OCI-LY1 (cell line): ENCODE data around the gene RRAS2.

Source experiments
- H2AFZ ChIP-seq: fragments of 200-600 bp; sonication (generic), shearing (Covaris generic); 2 replicates; pipeline ENCODE4 v1.6.0; 2014; ENCODE audit warnings: antibody characterized with exemption, mild to moderate bottlenecking, low read length
- H3F3A ChIP-seq: fragments of 200-600 bp; sonication (generic), shearing (Covaris generic); 2 replicates; pipeline ENCODE4 v1.6.0; 2014; ENCODE audit warnings: mild to moderate bottlenecking, antibody characterized with exemption, low read length, moderate library complexity; ENCODE audit not compliant: insufficient read depth
- H3K27ac ChIP-seq: fragments of 200-600 bp; sonication (generic); 2 replicates; pipeline ENCODE4 v1.5.1; 2014; ENCODE audit warnings: low read length, mixed run types, mild to moderate bottlenecking, low read depth; ENCODE audit not compliant: poor library complexity, severe bottlenecking
- H3K27me3 ChIP-seq: fragments of 200-600 bp; sonication (generic); 2 replicates; pipeline ENCODE4 v1.6.0; 2014; ENCODE audit warnings: antibody characterized with exemption, mild to moderate bottlenecking, low read length, moderate library complexity; ENCODE audit not compliant: insufficient read depth
- H3K36me3 ChIP-seq: fragments of 200-600 bp; sonication (generic); 2 replicates; pipeline ENCODE4 v1.6.1; 2014; ENCODE audit warnings: mild to moderate bottlenecking, antibody characterized with exemption, low read length, moderate library complexity, mixed read lengths; ENCODE audit not compliant: insufficient read depth
- H3K4me1 ChIP-seq: fragments of 200-600 bp; sonication (generic); 2 replicates; pipeline ENCODE4 v1.5.1; 2014; ENCODE audit warnings: mild to moderate bottlenecking, low read length, moderate library complexity; ENCODE audit not compliant: insufficient read depth, severe bottlenecking
- H3K4me2 ChIP-seq: fragments of 200-600 bp; sonication (generic), shearing (Covaris generic); 2 replicates; pipeline ENCODE4 v1.6.1; 2014; ENCODE audit warnings: low read length
- H3K4me3 ChIP-seq: fragments of 200-600 bp; sonication (generic); 2 replicates; pipeline ENCODE4 v1.5.1; 2014; ENCODE audit warnings: low read length, low read depth, mild to moderate bottlenecking, mixed read lengths; ENCODE audit not compliant: poor library complexity, severe bottlenecking
- H3K79me2 ChIP-seq: fragments of 200-600 bp; shearing (Covaris generic); 2 replicates; pipeline ENCODE4 v1.6.1; 2016; ENCODE audit warnings: mixed run types, low read length, mixed read lengths; ENCODE audit not compliant: insufficient read depth
- H3K9ac ChIP-seq: fragments of 200-600 bp; sonication (generic), shearing (Covaris generic); 2 replicates; pipeline ENCODE4 v1.6.1; 2014; ENCODE audit warnings: mild to moderate bottlenecking, low read length, mixed read lengths
- H3K9me2 ChIP-seq: fragments of 200-600 bp; sonication (generic), shearing (Covaris generic); 2 replicates; pipeline ENCODE4 v1.6.1; 2014; ENCODE audit warnings: low read depth, mild to moderate bottlenecking, low read length, mixed read lengths
- H3K9me3 ChIP-seq: fragments of 200-600 bp; shearing (Covaris generic); 2 replicates; pipeline ENCODE4 v1.6.1; 2014; ENCODE audit warnings: low read length, mixed read lengths
- H4K20me1 ChIP-seq: fragments of 200-600 bp; sonication (generic), shearing (Covaris generic); 2 replicates; pipeline ENCODE4 v1.6.0; 2016; ENCODE audit warnings: mild to moderate bottlenecking, low read length; ENCODE audit not compliant: insufficient read depth
- EZH2 ChIP-seq: fragments of 200-600 bp; sonication (generic), shearing (Covaris generic); IDR thresholded peaks from 2 replicates; pipeline ENCODE4 v1.8.0; 2017; ENCODE audit warnings: borderline replicate concordance, mixed run types, mild to moderate bottlenecking, antibody characterized with exemption, low read length, moderate library complexity, mixed read lengths
- TF ChIP-seq, protein P1 (sequence below): fragments of 200-600 bp; sonication (generic), shearing (Covaris generic); IDR thresholded peaks from 2 replicates; pipeline ENCODE4 v1.5.1; 2017; ENCODE audit warnings: mild to moderate bottlenecking, antibody characterized with exemption, low read length, moderate library complexity, mixed read lengths

RRAS2 gene

DNA sequence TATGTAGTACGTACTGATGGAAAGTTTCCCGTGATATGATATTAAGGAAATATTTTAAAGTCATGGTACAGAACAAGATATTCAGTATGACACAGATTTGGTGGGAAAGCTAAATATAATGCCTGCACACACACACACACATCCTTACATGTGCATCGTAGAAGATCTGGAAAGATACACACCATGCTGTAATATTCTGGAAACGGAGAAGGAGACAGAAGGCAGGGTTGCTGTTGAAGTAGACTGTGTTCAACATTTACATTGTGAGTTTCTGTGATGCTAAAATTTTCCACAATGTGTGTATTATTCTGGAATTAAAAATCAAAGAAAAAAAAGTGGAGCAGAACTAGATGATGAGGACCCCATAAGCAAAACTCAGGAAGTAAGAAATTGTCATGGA, 118.0 kb downstream of the RRAS2 start:
- no peaks in the 10 kb centered on the region for H3K9me2 ChIP-seq
- H3K4me2 ChIP-seq: no peak overlapping the region
- TF ChIP-seq EZH2: no peak
- TF ChIP-seq, protein P1, sequence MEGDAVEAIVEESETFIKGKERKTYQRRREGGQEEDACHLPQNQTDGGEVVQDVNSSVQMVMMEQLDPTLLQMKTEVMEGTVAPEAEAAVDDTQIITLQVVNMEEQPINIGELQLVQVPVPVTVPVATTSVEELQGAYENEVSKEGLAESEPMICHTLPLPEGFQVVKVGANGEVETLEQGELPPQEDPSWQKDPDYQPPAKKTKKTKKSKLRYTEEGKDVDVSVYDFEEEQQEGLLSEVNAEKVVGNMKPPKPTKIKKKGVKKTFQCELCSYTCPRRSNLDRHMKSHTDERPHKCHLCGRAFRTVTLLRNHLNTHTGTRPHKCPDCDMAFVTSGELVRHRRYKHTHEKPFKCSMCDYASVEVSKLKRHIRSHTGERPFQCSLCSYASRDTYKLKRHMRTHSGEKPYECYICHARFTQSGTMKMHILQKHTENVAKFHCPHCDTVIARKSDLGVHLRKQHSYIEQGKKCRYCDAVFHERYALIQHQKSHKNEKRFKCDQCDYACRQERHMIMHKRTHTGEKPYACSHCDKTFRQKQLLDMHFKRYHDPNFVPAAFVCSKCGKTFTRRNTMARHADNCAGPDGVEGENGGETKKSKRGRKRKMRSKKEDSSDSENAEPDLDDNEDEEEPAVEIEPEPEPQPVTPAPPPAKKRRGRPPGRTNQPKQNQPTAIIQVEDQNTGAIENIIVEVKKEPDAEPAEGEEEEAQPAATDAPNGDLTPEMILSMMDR: no peak
- H3K9me3 ChIP-seq: no peaks in the 10 kb centered on the region
- no peaks in the 10 kb centered on the region for H3F3A ChIP-seq
- no peak overlapping the region for H3K9ac ChIP-seq
- H3K27ac ChIP-seq: no peak overlapping the region
- H3K4me1 ChIP-seq: no peaks in the 10 kb centered on the region
- H3K36me3 ChIP-seq: no peaks in the 10 kb centered on the region
- no peak overlapping the region for H3K4me3 ChIP-seq
- H3K27me3 ChIP-seq: no peaks in the 10 kb centered on the region
- H2AFZ ChIP-seq: no peak overlapping the region
- H4K20me1 ChIP-seq: no peaks in the 10 kb centered on the region
- H3K79me2 ChIP-seq: no peaks in the 10 kb centered on the region

DNA sequence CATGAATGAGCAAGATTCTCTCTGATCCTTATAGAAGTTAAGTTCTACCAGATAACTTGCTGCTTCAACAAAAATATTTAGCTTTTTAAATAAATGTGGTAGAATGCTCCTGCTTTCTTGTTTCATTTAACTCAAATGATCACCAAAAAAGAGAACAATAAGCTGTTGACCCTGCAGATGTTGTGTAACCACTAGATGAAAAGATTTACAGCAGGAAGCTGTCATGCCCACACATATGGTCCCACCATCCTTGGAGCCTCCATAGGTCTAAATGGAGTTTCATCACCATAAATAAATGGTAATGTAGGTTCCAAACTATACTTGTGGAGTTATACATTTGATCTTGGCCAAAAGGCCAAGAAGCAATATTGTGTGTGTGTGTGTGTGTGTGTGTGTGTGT, 118.8 kb downstream of the RRAS2 start:
- Histone ChIP-seq H3K4me1 (no peaks in the 10 kb centered on the region), H3K79me2 (no peaks in the 10 kb centered on the region), H4K20me1 (no peaks in the 10 kb centered on the region), H3K4me3 (no peak overlapping the region), H3K9ac (no peak overlapping the region), H3K9me2 (no peaks in the 10 kb centered on the region), H3K27ac (no peak overlapping the region), H3K27me3 (no peaks in the 10 kb centered on the region), H2AFZ (no peak overlapping the region), H3K4me2 (no peak overlapping the region), H3F3A (no peaks in the 10 kb centered on the region), H3K36me3 (no peaks in the 10 kb centered on the region), H3K9me3 (no peaks in the 10 kb centered on the region)
- TF ChIP-seq, protein P1: no peak
- TF ChIP-seq EZH2: no peak

DNA sequence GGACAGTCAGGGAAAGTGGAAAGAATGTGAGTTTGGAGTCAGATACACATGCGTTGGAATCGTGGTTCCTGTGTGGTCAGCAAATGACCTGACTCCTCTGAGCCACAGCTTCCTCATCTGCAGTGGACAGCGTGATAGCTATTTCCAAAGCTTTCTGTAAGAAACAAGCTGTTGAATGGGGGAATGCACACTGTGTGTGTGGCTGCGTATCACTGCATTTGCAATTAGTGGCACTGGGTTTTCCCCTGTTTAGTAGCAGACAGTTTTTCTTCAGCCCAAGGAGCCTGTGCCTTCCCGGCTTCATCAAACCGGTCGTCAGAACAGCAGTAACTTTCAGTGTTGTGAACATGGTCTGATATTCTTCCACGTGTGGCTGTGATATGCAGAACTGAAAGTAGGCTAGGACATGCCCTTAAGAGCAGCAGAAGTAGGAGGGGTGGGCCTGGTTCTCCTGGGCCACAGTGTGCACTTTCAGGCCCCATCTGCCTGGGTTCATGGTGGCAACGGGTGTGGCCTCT, 121.5 kb downstream of the RRAS2 start:
- TF ChIP-seq, protein P1: no peak
- TF ChIP-seq EZH2: no peak
- no peak overlapping the region for H2AFZ ChIP-seq
- no peak overlapping the region for H3K27ac ChIP-seq
- no peak overlapping the region for H3K4me2 ChIP-seq
- no peaks in the 10 kb centered on the region for H3K9me2 ChIP-seq
- H3F3A ChIP-seq: no peaks in the 10 kb centered on the region
- H3K4me1 ChIP-seq: no peaks in the 10 kb centered on the region
- H3K36me3 ChIP-seq: no peaks in the 10 kb centered on the region
- H3K9me3 ChIP-seq: no peaks in the 10 kb centered on the region
- H3K27me3 ChIP-seq: no peaks in the 10 kb centered on the region
- no peak overlapping the region for H3K9ac ChIP-seq
- no peak overlapping the region for H3K4me3 ChIP-seq
- H3K79me2 ChIP-seq: no peaks in the 10 kb centered on the region
- H4K20me1 ChIP-seq: no peaks in the 10 kb centered on the region
